Stimulated activated naive B cell treated with anti-CD40 and anti-IgM and Interleukin-4, amounts not matched to agents 10 μg/mL and 1 μg/mL and 100 μg/mL, for 72 hours (primary cell): ENCODE data around the gene PLEKHA3.
"Not testable (repeated sequence)": the region's sequence is repeated elsewhere in the genome, so short reads cannot be mapped to it uniquely, and the experiment has no call there.

ENCODE experiments used
- ATAC-seq, 2 donors: fragments of 150-1000 bp; cut with Tn5 transposase; replicated peaks; 2 replicates each; pipeline ENCODE4 v1.10.0; 2021; ENCODE audit warnings: moderate library complexity in 1 of 2
- DNase-seq: peaks from one replicate; pipeline ENCODE4 v3.0.0; 2021
- H3K27ac Mint-ChIP-seq: one replicate; pipeline ENCODE4 v1.8.0; 2022; ENCODE audit warnings: mild to moderate bottlenecking, mixed read lengths
- H3K27me3 Mint-ChIP-seq, 2 donors: one replicate each; pipeline ENCODE4 v1.8.0; 2022; ENCODE audit warnings: mixed read lengths in 2 of 2
- H3K36me3 Mint-ChIP-seq, 2 donors: one replicate each; pipeline ENCODE4 v1.8.0; 2022; ENCODE audit warnings: mixed read lengths in 2 of 2, mild to moderate bottlenecking in 1 of 2
- H3K4me1 Mint-ChIP-seq, 2 donors: one replicate each; pipeline ENCODE4 v1.8.0; 2022; ENCODE audit warnings: mixed read lengths in 2 of 2, mild to moderate bottlenecking in 1 of 2
- H3K4me3 Mint-ChIP-seq, 2 donors: one replicate each; pipeline ENCODE4 v1.8.0; 2022; ENCODE audit warnings: mild to moderate bottlenecking in 2 of 2, mixed read lengths in 2 of 2, moderate library complexity in 1 of 2
- H3K9me3 Mint-ChIP-seq, 2 donors: one replicate each; pipeline ENCODE4 v1.8.0; 2022; ENCODE audit warnings: mixed read lengths in 2 of 2, mild to moderate bottlenecking in 1 of 2

The PLEKHA3 gene

DNA sequence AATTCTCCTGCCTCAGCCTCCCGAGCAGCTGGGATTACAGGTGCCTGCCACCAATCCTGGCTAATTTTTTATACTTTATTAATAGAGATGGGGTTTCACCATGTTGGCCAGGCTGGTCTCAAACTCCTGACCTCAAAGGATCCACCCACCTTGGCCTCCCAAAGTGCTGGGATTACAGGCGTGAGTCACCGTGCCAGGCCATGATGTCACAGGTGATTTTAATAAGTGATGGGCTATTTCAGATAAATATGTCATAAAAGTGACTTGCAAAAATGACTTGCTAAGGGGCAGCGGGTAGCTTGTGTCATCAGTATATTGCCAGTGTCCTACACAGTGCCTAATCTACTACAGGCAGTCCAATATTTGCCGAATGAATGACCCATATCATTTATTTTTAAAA lies 8.9 kb upstream of the PLEKHA3 start:
- not testable (repeated sequence) for H3K9me3 Mint-ChIP-seq, ATAC-seq, H3K4me3 Mint-ChIP-seq, H3K36me3 Mint-ChIP-seq, DNase-seq, H3K27me3 Mint-ChIP-seq, H3K4me1 Mint-ChIP-seq, H3K27ac Mint-ChIP-seq

GRCh38 chr2:178473373-178473772 lies 6.9 kb upstream of the PLEKHA3 start:
- no peak for DNase-seq
- no peak overlapping the region for H3K27ac Mint-ChIP-seq
- H3K36me3 Mint-ChIP-seq: no peaks in the 10 kb centered on the region
- H3K9me3 Mint-ChIP-seq: no peaks in the 10 kb centered on the region
- no peak for ATAC-seq
- H3K4me1 Mint-ChIP-seq: peaks cover 0 to 2% of the 10 kb centered on the region in 2 donors
- H3K27me3 Mint-ChIP-seq: no peaks in the 10 kb centered on the region
- no peak overlapping the region for H3K4me3 Mint-ChIP-seq

DNA sequence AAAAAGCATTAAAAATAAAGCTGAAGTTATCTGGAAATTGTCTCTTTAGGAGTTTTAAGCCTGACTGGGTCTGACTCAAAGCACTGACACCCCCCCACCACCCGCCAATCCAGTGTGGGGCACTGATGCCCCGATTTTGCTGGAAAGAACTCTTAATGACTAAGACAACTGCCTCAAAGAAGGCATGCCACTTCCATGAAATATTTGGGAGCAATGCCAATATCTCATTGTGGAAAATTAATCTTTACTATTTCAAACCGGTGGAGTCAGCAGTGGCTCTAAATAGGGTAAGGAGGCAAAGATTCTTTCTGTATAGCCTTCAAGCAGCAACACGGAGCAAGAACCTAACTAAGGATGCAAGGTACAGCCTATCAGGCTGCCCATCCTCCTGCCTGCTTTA lies 6.3 kb upstream of the PLEKHA3 start:
- no peak overlapping the region for H3K27ac Mint-ChIP-seq
- DNase-seq (no peak), ATAC-seq (no peak)
- no peaks in the 10 kb centered on the region for H3K27me3 Mint-ChIP-seq
- no peaks in the 10 kb centered on the region for H3K9me3 Mint-ChIP-seq
- peaks cover under 1 to 5% of the 10 kb centered on the region in 2 donors for H3K4me1 Mint-ChIP-seq
- no peak overlapping the region for H3K4me3 Mint-ChIP-seq
- no peaks in the 10 kb centered on the region for H3K36me3 Mint-ChIP-seq

GRCh38 chr2:178474560-178474959 lies 5.7 kb upstream of the PLEKHA3 start:
- H3K4me1 Mint-ChIP-seq: peaks cover 6 to 7% of the 10 kb centered on the region in 2 donors
- H3K27ac Mint-ChIP-seq: no peak overlapping the region
- no peaks in the 10 kb centered on the region for H3K36me3 Mint-ChIP-seq
- H3K27me3 Mint-ChIP-seq: no peaks in the 10 kb centered on the region
- H3K4me3 Mint-ChIP-seq: no peak overlapping the region
- no peaks in the 10 kb centered on the region for H3K9me3 Mint-ChIP-seq
- ATAC-seq (no peak), DNase-seq (no peak)

GRCh38 chr2:178476477-178476876 lies 3.8 kb upstream of the PLEKHA3 start:
- ATAC-seq (no peak), DNase-seq (no peak)
- peaks cover 13 to 14% of the 10 kb centered on the region in 2 donors for H3K4me1 Mint-ChIP-seq
- no peaks in the 10 kb centered on the region for H3K9me3 Mint-ChIP-seq
- no peaks in the 10 kb centered on the region for H3K36me3 Mint-ChIP-seq
- no peaks in the 10 kb centered on the region for H3K27me3 Mint-ChIP-seq
- no peak overlapping the region for H3K27ac Mint-ChIP-seq
- no peak overlapping the region for H3K4me3 Mint-ChIP-seq

DNA sequence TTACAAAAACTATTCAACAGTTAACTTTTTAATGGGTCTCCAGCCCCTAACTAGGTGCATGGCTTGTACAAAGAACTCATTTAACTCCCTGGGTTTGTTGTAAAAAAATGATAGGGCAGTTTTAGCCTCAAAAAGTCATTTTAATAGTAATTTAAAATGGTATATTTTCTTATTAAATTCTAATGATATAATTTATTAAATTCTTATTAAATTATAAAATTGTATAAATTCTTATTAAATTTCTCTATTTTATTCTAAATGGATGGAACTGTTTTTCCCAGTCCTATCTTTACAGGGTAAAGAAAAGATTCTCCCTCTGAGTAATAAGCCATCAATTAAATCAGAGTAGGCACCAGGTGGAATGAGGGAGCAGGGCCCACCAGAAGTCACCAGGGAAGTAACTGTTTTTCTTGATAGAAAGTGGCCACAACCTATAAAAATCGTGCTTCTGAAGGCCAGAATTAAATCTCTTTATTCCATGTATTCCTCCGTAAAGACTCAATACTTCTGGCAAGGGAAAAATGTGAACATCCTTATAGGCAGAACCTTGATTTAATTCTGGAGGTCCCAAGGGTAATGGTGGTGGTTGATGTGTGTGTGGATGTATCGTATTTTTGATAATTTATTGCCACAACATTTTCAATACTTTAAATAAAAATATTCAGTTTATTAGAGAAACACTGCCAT lies 2.7 kb upstream of the PLEKHA3 start:
- DNase-seq (no peak), ATAC-seq (no peak)
- H3K4me3 Mint-ChIP-seq: peak overlapping the region; percentile 95 to 96
- peaks cover 21 to 25% of the 10 kb centered on the region in 2 donors for H3K4me1 Mint-ChIP-seq
- no peaks in the 10 kb centered on the region for H3K9me3 Mint-ChIP-seq
- no peaks in the 10 kb centered on the region for H3K27me3 Mint-ChIP-seq
- peaks cover 0 to 2% of the 10 kb centered on the region in 2 donors for H3K36me3 Mint-ChIP-seq
- H3K27ac Mint-ChIP-seq: no peak overlapping the region

- ATAC-seq: no peak
- H3K27ac Mint-ChIP-seq: peak overlapping the region; percentile 99
These were observed 2.2 kb upstream of the PLEKHA3 start for GRCh38 chr2:178478130-178478438.

DNA sequence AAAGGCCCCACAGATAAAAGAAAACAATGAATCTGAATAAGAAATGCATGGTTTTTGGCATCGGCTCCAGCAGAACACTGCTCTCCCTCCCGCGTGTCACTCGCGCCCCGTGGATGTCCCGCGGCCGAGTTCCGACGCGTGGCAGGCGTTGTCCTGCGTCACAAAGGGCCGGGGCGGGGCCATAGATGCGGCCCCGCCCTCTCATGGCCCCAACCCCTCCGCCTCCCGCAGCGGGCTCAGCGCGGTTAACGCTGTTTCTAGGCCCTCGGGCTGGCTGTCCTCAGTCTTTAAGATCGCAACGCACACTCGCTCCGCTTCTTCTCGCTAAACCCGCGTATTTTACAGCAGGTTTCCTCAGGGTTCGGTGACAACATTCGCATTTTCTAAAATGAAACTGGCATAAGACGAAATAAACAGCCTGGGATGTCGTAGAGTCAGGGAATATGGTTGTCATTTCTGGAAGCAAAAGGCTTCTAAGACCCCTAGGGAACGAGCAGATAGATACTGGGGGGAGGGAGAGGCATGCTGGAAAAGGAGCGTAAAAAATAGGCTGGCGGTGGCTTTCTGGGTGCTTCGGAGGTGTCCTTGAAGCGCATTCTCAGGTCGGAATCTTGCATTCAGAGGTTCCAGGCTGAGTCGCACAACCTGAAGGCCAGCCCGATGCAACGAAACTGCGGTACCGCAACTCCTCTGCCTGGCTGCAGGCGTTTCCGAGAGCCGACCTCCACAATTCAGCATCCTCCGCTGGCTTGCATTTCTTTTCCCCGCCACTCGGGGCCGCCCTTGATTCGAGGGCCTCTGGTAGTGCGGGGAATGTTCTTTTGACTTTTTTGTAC lies 1.6 kb upstream of the PLEKHA3 start, which contains the start of gene FKBP7:
Gene FKBP7, minus strand, starts transcription at position 162 of the 836 bp plus-strand sequence. Its CDS starts 101 bp downstream, at position 61.
- peak; percentile 72 to 76 for ATAC-seq
- H3K9me3 Mint-ChIP-seq: no peaks in the 10 kb centered on the region
- H3K36me3 Mint-ChIP-seq: peaks cover 0 to 2% of the 10 kb centered on the region in 2 donors
- peak within 1 kb of the TSS; percentile 95 to 96 for H3K4me3 Mint-ChIP-seq
- no peaks in the 10 kb centered on the region for H3K27me3 Mint-ChIP-seq
- DNase-seq: peak; percentile 75
- peak within 1 kb of the TSS; percentile 99 for H3K27ac Mint-ChIP-seq
- peaks cover 22 to 30% of the 10 kb centered on the region in 2 donors for H3K4me1 Mint-ChIP-seq

More at GRCh38 chr2:178478130-178478438, 2.2 kb upstream of the PLEKHA3 start:
- H3K9me3 Mint-ChIP-seq: no peaks in the 10 kb centered on the region
- no peaks in the 10 kb centered on the region for H3K27me3 Mint-ChIP-seq
- H3K4me1 Mint-ChIP-seq: peaks cover 22 to 30% of the 10 kb centered on the region in 2 donors
- peaks cover 0 to 2% of the 10 kb centered on the region in 2 donors for H3K36me3 Mint-ChIP-seq
- H3K4me3 Mint-ChIP-seq: peak overlapping the region; percentile 95 to 96
- DNase-seq: peak; percentile 11

GRCh38 chr2:178479275-178479616 lies 1.0 kb upstream of the PLEKHA3 start:
- ATAC-seq: no peak
- H3K27ac Mint-ChIP-seq: peak overlapping the region; percentile 99
- no peaks in the 10 kb centered on the region for H3K9me3 Mint-ChIP-seq
- H3K27me3 Mint-ChIP-seq: no peaks in the 10 kb centered on the region
- peaks cover 22 to 31% of the 10 kb centered on the region in 2 donors for H3K4me1 Mint-ChIP-seq
- H3K4me3 Mint-ChIP-seq: peak overlapping the region; percentile 95 to 96
- no peak for DNase-seq
- H3K36me3 Mint-ChIP-seq: peaks cover 0 to 2% of the 10 kb centered on the region in 2 donors

DNA sequence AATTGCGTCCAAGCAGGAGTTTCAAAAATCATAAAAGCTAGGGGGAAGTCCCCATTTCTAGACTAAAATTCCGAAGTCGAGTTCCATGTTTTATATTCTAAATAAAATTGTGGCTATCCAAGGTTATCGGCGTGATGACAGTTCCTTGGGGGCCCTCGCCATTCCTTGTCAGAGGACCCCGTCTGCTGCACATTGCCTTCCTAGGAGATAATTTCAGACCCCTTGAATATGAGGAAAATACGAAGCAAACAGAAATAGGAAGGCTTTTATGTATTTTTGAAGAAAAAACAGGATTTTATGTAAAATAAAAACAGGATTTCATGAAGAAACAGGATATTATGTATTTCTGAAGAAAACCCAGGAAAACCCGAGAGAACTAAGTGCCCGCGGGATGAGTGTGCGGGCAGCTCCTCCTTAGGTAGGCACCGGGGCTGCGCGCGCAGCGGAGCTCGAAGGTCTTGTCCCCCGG lies 465 bp upstream of the PLEKHA3 start:
- peaks cover 25 to 36% of the 10 kb centered on the region in 2 donors for H3K4me1 Mint-ChIP-seq
- peak overlapping the region; percentile 86 for H3K27ac Mint-ChIP-seq
- DNase-seq: no peak
- no peaks in the 10 kb centered on the region for H3K27me3 Mint-ChIP-seq
- peaks cover 0 to 2% of the 10 kb centered on the region in 2 donors for H3K36me3 Mint-ChIP-seq
- H3K4me3 Mint-ChIP-seq: peak overlapping the region; percentile 91 to 95
- H3K9me3 Mint-ChIP-seq: no peaks in the 10 kb centered on the region
- no peak for ATAC-seq

- no peaks in the 10 kb centered on the region for H3K27me3 Mint-ChIP-seq
- no peaks in the 10 kb centered on the region for H3K9me3 Mint-ChIP-seq
- no peak overlapping the region for H3K27ac Mint-ChIP-seq
- peaks cover 27 to 48% of the 10 kb centered on the region in 2 donors for H3K4me1 Mint-ChIP-seq
- ATAC-seq: no peak
- DNase-seq: no peak
- peaks cover 15 to 20% of the 10 kb centered on the region in 2 donors for H3K36me3 Mint-ChIP-seq
- peak overlapping the region; percentile 56 to 72 for H3K4me3 Mint-ChIP-seq
These were observed 2.2 kb downstream of the PLEKHA3 start for GRCh38 chr2:178482437-178482836.

GRCh38 chr2:178484245-178485041 lies 4.2 kb downstream of the PLEKHA3 start:
- Mint-ChIP-seq H3K27ac (no peak overlapping the region), H3K36me3 (peaks cover 28 to 34% of the 10 kb centered on the region in 2 donors), H3K9me3 (no peaks in the 10 kb centered on the region), H3K4me1 (peaks cover 23 to 51% of the 10 kb centered on the region in 2 donors), H3K4me3 (no peak overlapping the region), H3K27me3 (no peaks in the 10 kb centered on the region)
- ATAC-seq: no peak
- DNase-seq: no peak

- Mint-ChIP-seq H3K27me3 (no peaks in the 10 kb centered on the region), H3K36me3 (peaks cover 32 to 42% of the 10 kb centered on the region in 2 donors), H3K27ac (no peak overlapping the region), H3K4me1 (peaks cover 22 to 49% of the 10 kb centered on the region in 2 donors), H3K9me3 (no peaks in the 10 kb centered on the region), H3K4me3 (no peak overlapping the region)
- ATAC-seq: no peak
- DNase-seq: no peak
These were observed 5.1 kb downstream of the PLEKHA3 start for GRCh38 chr2:178485356-178485755.

GRCh38 chr2:178491612-178492011 lies 11.4 kb downstream of the PLEKHA3 start:
- H3K36me3 Mint-ChIP-seq: peaks cover 43 to 68% of the 10 kb centered on the region in 2 donors
- no peak overlapping the region for H3K27ac Mint-ChIP-seq

More at GRCh38 chr2:178491612-178492011, 11.4 kb downstream of the PLEKHA3 start:
- no peak overlapping the region for H3K4me3 Mint-ChIP-seq
- ATAC-seq: no peak
- no peaks in the 10 kb centered on the region for H3K9me3 Mint-ChIP-seq
- no peaks in the 10 kb centered on the region for H3K27me3 Mint-ChIP-seq
- DNase-seq: no peak
- peaks cover 2 to 8% of the 10 kb centered on the region in 2 donors for H3K4me1 Mint-ChIP-seq
